ENCODE measurements around the gene SLC24A2.
"Not testable (repeated sequence)": the region's sequence is repeated elsewhere in the genome, so short reads cannot be mapped to it uniquely, and the experiment has no call there.

Gene SLC24A2

DNA sequence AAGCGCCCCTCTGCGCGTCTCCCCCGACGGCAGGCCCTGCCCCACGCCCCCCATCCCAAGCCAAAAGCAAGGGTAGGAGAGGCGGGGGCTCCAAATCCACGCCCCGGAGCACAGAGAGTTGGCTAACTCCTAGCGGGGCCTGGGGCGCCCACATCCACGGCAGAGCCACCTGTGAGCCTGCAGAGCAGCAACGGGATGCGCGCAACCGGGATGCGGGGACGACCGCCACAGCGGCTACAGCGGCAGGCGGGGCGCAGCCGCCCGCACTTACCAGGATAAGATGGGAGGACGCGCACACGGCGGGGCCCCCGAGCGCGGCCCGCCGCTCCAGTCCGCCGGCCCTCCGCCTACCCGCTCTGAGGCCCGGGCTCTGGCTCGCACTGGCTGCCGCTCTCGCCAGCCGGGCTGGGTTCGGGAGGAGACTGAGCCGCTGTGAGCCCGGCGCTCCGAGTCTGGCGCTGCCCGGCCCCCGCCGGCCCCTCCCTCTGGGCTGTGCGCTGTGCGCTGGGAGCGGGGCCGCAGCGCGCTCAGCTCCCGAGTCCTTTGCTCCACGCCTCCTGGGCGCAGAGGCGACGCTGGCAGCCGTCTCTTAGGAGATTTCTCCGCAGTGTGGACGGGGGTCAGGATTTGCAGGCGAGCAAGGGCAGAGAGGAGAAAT is at the start of gene SLC24A2:
Gene SLC24A2, minus strand, starts transcription at position 424 of the 658 bp plus-strand sequence.
- DNase-seq (ENCODE audit: low read depth, low spot score) = no peak

GRCh38 chr9:19833331-19833730 is 44.5 kb upstream of the SLC24A2 start:
- not testable (repeated sequence) for DNase-seq (ENCODE audit: low read depth, low spot score)

DNA sequence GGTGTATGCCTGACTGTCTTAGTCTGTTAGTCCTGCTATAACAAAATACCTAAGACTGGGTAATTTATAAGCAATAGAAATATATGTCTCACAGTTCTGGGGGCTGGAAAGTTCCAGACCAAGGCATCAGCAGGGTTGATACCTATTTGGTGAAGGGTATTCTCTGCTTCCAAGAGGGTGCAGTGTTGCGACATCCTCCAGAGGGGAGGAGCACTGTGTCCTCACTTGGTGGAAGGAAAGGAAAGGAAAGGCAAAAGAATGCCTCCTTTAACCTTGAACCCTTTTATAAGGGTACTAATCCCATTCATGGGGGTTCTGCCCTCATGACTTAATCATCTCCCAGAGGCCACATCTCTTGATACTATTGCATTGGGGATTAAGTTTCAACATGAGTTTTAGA is 42.0 kb upstream of the SLC24A2 start:
- no peak for DNase-seq (ENCODE audit: low read depth, low spot score)

GRCh38 chr9:19828576-19829109 is 39.8 kb upstream of the SLC24A2 start:
- DNase-seq (ENCODE audit: low read depth, low spot score) = no peak

DNA sequence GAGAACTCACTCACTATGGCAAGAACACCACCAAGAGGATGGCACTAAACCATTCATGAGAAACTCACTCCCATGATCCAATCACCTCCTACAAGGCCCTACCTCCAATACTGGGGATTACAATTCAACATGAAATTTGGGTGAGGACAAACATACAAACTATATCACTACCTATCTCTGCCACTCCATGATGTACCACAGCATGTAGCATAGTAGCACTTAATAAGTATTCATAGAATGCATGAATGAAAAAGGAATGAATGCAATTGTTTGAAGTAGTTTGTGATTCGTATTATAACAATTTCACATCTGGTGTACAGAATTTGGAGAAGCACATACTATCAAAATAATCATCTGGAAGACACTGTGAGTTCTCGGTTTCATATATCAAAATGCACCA is 27.9 kb upstream of the SLC24A2 start:
- no peak for DNase-seq (ENCODE audit: low read depth, low spot score)

DNA sequence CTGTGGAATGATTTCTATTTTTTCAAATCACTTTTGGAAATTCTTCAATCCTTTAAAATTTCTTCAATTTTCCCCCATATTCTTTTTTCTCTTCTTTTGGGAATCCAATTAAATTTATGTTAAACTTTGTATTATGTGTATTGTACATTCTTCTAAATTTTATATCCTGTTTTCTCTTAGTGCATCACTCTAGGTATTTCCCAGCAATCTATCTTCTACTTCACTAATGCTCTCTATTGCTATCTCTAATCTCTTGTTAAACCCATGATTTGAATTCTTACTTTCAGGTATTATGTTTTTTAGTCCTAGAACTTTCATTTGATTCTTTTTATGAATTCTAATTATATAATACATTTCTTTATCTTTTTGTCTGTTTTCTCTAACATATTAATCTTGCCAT is 23.4 kb upstream of the SLC24A2 start:
- no peak for DNase-seq (ENCODE audit: low read depth, low spot score)

- no peak for DNase-seq (ENCODE audit: low read depth, low spot score)
Measured at GRCh38 chr9:19809422-19810269, 20.8 kb upstream of the SLC24A2 start.

DNA sequence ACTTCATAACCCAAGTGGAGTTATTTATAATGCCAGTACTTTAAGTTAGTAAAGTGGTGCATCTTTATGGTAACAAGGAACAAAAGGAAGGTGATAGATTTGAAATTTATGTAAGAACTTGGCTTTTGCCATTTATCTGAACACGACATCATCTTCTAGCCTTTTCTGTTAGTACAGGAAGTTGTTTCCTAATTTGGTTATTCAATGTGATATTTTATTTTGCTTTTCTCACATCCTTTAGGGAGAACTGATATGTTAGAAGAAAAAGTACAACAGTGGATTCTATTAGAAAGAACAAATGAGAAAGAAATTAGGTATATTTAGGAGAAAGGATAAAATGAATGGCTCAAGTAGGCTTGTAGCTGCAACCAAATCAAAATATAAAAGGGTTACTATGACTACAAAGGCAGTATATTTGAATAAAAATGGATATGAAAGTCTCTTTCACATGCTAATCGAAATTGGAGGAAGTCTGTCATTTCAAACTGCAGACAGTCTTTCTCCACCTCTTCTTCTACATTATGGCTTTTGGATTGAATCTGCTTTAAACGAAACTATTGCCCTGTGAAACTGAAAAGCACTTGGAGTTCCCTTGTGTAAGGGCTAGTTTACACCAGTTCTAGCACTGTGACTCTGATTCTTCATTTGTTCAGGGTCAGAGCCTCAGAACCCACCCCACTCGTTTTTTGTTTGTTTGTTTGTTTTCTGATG is 18.5 kb upstream of the SLC24A2 start:
- DNase-seq (ENCODE audit: low read depth, low spot score) = no peak

DNA sequence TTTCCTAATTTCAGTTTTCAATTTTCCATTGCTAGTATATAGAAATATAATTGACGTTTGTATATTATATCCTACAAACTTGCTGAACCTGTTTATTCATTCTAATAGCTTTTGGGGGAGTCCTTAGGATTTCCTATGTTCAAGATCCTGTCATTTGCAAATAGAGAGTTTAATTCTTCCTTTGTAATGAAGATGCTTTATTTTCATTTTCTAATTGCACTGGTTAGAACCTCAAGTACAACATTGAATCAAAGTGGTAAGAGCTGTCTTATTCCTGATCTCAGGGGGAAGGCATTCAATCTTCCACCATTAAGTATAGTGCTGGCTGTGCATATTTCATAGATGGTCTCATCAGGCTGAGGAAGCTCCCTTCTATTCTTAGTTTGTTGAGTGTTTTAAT is 15.6 kb upstream of the SLC24A2 start:
- DNase-seq (ENCODE audit: low read depth, low spot score) = no peak

DNA sequence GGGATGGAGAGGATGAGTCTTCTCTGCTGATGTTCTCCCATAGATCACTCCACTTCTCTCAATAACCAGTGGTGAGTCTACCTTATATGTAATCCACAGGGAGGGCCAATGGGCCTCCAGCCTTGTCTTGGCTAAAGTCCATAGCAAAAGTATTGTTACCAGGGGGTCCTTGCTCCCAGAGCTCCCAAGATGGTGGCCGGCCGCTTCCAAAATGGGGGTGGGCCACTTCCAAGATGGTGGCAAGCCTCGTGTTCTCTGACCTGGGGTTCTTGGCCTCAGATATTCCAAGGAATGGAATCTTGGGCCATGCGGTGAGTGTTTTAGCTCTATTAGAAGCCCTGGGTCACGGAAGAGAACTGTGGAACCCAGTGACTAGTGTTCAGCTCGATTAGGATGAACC is 12.0 kb upstream of the SLC24A2 start:
- DNase-seq (ENCODE audit: low read depth, low spot score) = no peak

DNA sequence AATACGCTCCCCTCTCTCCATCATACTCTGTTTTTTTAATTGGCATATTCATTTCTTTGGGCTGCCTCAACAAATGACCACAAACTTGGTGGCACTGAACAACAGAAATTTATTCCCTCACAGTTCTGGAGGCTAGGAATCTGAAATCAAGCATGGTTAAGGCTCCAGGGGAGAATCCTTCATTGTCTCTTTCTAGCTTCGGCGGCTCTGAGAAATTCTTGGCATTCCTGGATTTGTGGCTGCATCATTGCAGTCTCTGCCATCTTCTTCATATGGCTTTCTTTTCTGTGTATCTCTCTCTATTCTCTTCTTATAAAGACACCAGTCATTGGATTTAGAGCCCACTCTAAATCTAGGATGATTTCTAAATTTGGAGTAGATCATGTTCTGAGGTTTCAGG is 10.9 kb upstream of the SLC24A2 start:
- DNase-seq (ENCODE audit: low read depth, low spot score) = no peak

GRCh38 chr9:19788152-19788551 is 685 bp downstream of the SLC24A2 start:
- DNase-seq (ENCODE audit: low read depth, low spot score) = no peak

DNA sequence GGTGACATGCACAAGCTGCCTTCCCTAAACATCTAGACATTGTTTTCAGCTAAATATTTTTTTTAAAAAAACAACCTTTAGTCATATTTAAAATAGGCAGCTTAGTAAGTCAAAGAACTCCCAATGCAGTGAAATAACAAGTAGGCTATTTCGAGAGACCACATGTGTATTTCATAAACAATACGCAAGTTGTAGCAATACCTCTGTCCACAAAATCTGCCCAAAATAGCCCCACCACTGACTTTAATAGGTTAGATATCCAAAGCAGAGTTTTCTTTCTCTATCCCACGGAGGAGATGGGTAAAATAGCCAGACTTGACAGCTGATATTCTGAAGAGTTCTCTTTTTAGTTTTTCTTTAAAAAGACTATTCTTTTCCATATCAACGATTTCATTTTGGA is 1.2 kb downstream of the SLC24A2 start:
- DNase-seq (ENCODE audit: low read depth, low spot score) = no peak

DNA sequence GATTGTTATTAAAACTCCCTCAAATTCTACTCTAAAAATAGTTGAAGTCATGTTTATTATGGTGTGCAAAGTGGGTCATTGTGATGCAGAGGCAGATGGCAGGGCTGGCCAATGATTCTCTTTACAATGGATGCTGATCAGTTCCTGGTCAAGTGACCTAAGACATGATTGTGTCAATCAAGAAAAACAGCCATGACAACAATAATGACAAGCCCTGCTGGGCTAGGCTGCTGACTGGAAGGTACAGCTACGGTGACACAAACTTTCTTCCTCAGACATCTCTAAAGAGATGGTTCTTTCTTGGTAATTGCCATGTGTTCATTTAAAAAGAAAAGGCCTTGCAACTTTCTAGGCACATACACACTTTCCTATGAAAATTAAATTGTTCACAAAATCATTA is 3.6 kb downstream of the SLC24A2 start:
- DNase-seq (ENCODE audit: low read depth, low spot score) = no peak

GRCh38 chr9:19784136-19784535 is 4.7 kb downstream of the SLC24A2 start:
- no peak for DNase-seq (ENCODE audit: low read depth, low spot score)

DNA sequence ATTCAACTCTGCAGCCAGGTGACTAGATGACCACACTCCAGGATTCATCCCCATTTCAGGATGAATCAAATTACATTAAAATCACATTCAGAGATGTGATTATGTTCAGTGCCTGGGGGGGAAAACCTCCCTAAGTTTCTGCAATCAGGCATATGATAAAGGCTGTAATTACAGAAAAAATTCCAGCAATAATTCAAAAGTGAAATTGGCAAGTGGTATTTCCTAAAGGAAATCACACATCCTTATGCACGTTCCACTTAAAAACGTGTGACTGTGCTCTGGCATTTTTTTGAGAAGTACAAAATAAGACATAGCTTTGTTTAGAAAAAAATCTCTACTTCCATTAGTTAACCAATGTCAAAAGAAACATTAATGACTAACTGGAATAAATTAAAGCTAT is 5.3 kb downstream of the SLC24A2 start:
- no peak for DNase-seq (ENCODE audit: low read depth, low spot score)

DNA sequence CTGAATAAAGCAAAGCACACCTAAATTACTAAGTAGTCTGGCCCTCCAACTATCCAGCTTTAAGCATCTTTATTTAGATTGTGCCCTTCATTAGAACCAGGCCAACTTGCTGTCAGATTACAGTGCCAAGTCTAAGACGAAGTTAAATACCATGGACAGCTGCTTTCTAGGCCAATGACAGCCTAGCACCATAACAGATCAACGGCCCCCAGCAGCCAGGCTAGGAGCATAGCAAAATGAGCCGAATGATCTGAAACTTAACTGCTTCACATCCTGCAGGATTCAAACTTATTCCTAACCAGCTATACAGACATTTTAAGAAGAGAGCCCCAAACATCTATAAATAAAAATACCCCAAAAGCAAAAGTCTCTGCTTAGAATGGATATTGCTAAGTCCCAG is 6.8 kb downstream of the SLC24A2 start:
- DNase-seq (ENCODE audit: low read depth, low spot score) = no peak

GRCh38 chr9:19781240-19781639 is 7.6 kb downstream of the SLC24A2 start:
- DNase-seq (ENCODE audit: low read depth, low spot score) = no peak

DNA sequence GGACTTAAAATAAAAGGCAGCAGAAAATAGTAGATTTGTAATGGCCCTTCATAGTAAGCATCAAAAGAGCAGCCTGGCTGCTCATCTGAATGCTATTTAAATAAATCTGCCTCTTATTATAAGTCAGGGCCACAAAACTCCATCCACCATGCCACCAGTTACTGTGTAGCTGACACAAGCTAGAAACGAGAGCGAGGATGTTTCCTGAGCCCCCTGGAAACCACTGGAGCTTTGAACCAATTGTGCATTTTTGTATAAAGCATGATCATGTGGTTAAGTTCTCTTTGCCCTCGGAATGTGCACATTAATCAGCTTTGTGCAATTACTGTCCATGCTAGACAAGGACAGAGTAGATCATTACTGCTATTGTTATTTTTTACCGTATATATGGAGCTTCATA is 17.4 kb downstream of the SLC24A2 start:
- no peak for DNase-seq (ENCODE audit: low read depth, low spot score)

GRCh38 chr9:19770973-19771372 is 17.9 kb downstream of the SLC24A2 start:
- DNase-seq (ENCODE audit: low read depth, low spot score) = no peak

GRCh38 chr9:19769213-19769612 is 19.6 kb downstream of the SLC24A2 start:
- no peak for DNase-seq (ENCODE audit: low read depth, low spot score)

DNA sequence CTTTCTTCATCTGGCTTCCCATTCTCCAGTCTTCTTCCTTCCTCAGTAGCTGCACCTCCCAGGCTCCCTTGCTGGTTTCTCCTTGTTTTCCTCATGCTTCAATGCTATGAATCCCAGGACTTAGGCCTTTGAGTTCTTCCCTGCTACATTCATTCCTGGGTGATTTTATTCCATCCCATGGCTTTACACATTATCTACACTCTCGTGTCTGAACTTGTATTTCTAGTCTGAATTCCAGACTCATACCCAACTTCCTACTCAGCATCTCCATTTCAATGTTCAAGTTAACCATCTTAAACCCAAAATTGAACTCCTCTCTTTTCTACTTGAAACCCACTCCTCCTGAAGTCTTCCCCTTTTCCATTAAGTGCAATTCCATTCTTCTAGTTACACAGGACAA is 20.0 kb downstream of the SLC24A2 start:
- DNase-seq (ENCODE audit: low read depth, low spot score) = no peak

Measured in activated CD4-positive, CD25-positive, alpha-beta regulatory T cell treated with anti-CD3 and anti-CD28 coated beads, Interleukin-2, amount 50 U/mL, for 16 hours (primary cell).